PC-3 (cell line): Measurements from ENCODE around the gene PRSS50. TPM values are rescaled to one million over a fixed set of nuclear protein-coding genes. Genes with fewer than 3 reads are reported as not detected.
"Not testable (repeated sequence)": the region's sequence is repeated elsewhere in the genome, so short reads cannot be mapped to it uniquely, and the experiment has no call there.

Experiments
- ATAC-seq: fragments of 200-7000 bp; cut with Tn5 transposase; 2 replicates; pipeline ENCODE4 v1.9.1; 2020; ENCODE audit warnings: mild to moderate bottlenecking, moderate library complexity
- BruUV-seq: library from RNA; stranded (reverse); fragments of 400-500 nt; replicated peaks from 2 replicates; lab custom pipeline; 2021; lab: Mats Ljungman, UMichigan
- CTCF ChIA-PET: fragments of 300-600 bp; sonication (Branson Sonifier 250); formaldehyde crosslinking; loops from one replicate; lab custom pipeline; 2022; ENCODE audit warnings: antibody characterized with exemption; lab: Charles Lee
- POLR2A ChIA-PET: fragments of 300-600 bp; sonication (Branson Sonifier 250); formaldehyde crosslinking; loops from one replicate; lab custom pipeline; 2022; ENCODE audit warnings: antibody characterized with exemption; ENCODE audit not compliant: unreplicated experiment; lab: Charles Lee
- DNase-seq: peaks from one replicate; pipeline ENCODE4 v3.0.0-alpha.2; 2015
- H2AFZ ChIP-seq: fragments of 300-600 bp; sonication (generic); 2 replicates; pipeline ENCODE4 v1.6.0; 2016; ENCODE audit warnings: antibody characterized with exemption, low read length
- H3F3A ChIP-seq: fragments of 300-600 bp; sonication (generic); one replicate; pipeline ENCODE4 v1.6.0; 2017; ENCODE audit warnings: antibody characterized with exemption, low read length, control low read depth, mild to moderate bottlenecking; ENCODE audit not compliant: unreplicated experiment
- H3K27ac ChIP-seq: fragments of 300-600 bp; sonication (generic); 2 replicates; pipeline ENCODE4 v1.5.1; 2016; ENCODE audit warnings: mild to moderate bottlenecking, low read length
- H3K27me3 ChIP-seq: fragments of 300-600 bp; sonication (generic); 2 replicates; pipeline ENCODE4 v1.6.1; 2016; ENCODE audit warnings: low read length, mixed read lengths
- H3K36me3 ChIP-seq: fragments of 300-600 bp; sonication (generic); 2 replicates; pipeline ENCODE4 v1.6.1; 2016; ENCODE audit warnings: low read depth, mixed run types, low read length, mixed read lengths
- H3K4me1 ChIP-seq: fragments of 300-600 bp; sonication (generic); 2 replicates; pipeline ENCODE4 v1.5.1; 2016; ENCODE audit warnings: low read length; ENCODE audit not compliant: insufficient read depth
- H3K4me2 ChIP-seq: fragments of 300-600 bp; sonication (generic); 2 replicates; pipeline ENCODE4 v1.6.0; 2016; ENCODE audit warnings: low read length
- H3K4me3 ChIP-seq: fragments of 300-600 bp; sonication (generic); 2 replicates; pipeline ENCODE4 v1.5.1; 2016; ENCODE audit warnings: mild to moderate bottlenecking, low read length, mixed read lengths
- H3K79me2 ChIP-seq: fragments of 300-600 bp; sonication (generic); 2 replicates; pipeline ENCODE4 v1.6.1; 2017; ENCODE audit warnings: low read length, mixed read lengths
- H3K9ac ChIP-seq: fragments of 300-600 bp; sonication (generic); 2 replicates; pipeline ENCODE4 v1.6.0; 2016; ENCODE audit warnings: mild to moderate bottlenecking, low read length
- H3K9me2 ChIP-seq: fragments of 300-600 bp; sonication (generic); replicated peaks from 2 replicates; pipeline ENCODE4 v1.6.1; 2016; ENCODE audit warnings: mixed run types, low read length, mixed read lengths
- H3K9me3 ChIP-seq: fragments of 300-600 bp; sonication (generic); 2 replicates; pipeline ENCODE4 v1.6.1; 2016; ENCODE audit warnings: low read length, mixed read lengths
- H4K20me1 ChIP-seq: fragments of 300-600 bp; sonication (generic); 2 replicates; pipeline ENCODE4 v1.6.1; 2016; ENCODE audit warnings: low read length, mixed read lengths
- EZH2 ChIP-seq: fragments of 300-600 bp; sonication (generic); IDR thresholded peaks from one replicate; pipeline ENCODE4 v1.6.1; 2017; ENCODE audit warnings: antibody characterized with exemption, mild to moderate bottlenecking, low read length; ENCODE audit not compliant: unreplicated experiment
- EZH2phosphoT487 ChIP-seq: fragments of 300-600 bp; sonication (generic); IDR thresholded peaks from 2 replicates; pipeline ENCODE4 v1.6.1; 2018; ENCODE audit warnings: mild to moderate bottlenecking, antibody characterized with exemption, low read length, borderline replicate concordance
- intact Hi-C: fragments of 100-400 bp; cut with micrococcal nuclease; formaldehyde crosslinking; loops from 2 replicates; pipeline ENCODE4 v1.9.0; 2023
- total RNA-seq: library from RNA; depleted of rRNA; stranded (reverse); fragments of >200 nt; gene quantifications from 2 replicates; pipeline ENCODE4 v1.2.3, GENCODE V29; 2014
- TF ChIP-seq, protein P1 (sequence below): fragments of 300-600 bp; sonication (generic); conservative IDR thresholded peaks from 2 replicates; pipeline ENCODE4 v1.5.1; 2017; ENCODE audit warnings: antibody characterized with exemption, low read depth, mild to moderate bottlenecking, low read length

Gene PRSS50
- total RNA-seq, 1 experiment from 2014 or later, result not detected

GRCh38 chr3:46742992-46743585 is 25.4 kb upstream of the PRSS50 start:
- H2AFZ ChIP-seq, result no peak overlapping the region
- no peaks in the 10 kb centered on the region for H3K9me3 ChIP-seq
- no peaks in the 10 kb centered on the region for H3K9me2 ChIP-seq
- ChIA-PET POLR2A (no interaction called here), CTCF (no interaction called here)
- no TSS peak for BruUV-seq
- H3F3A ChIP-seq, result no peaks in the 10 kb centered on the region
- H3K4me1 ChIP-seq, result no peaks in the 10 kb centered on the region
- no peaks in the 10 kb centered on the region for H3K79me2 ChIP-seq
- intact Hi-C loops, result no loop called here
- ATAC-seq, result no peak
- TF ChIP-seq EZH2phosphoT487, result no peak
- TF ChIP-seq EZH2, result no peak
- TF ChIP-seq, protein P1, sequence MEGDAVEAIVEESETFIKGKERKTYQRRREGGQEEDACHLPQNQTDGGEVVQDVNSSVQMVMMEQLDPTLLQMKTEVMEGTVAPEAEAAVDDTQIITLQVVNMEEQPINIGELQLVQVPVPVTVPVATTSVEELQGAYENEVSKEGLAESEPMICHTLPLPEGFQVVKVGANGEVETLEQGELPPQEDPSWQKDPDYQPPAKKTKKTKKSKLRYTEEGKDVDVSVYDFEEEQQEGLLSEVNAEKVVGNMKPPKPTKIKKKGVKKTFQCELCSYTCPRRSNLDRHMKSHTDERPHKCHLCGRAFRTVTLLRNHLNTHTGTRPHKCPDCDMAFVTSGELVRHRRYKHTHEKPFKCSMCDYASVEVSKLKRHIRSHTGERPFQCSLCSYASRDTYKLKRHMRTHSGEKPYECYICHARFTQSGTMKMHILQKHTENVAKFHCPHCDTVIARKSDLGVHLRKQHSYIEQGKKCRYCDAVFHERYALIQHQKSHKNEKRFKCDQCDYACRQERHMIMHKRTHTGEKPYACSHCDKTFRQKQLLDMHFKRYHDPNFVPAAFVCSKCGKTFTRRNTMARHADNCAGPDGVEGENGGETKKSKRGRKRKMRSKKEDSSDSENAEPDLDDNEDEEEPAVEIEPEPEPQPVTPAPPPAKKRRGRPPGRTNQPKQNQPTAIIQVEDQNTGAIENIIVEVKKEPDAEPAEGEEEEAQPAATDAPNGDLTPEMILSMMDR, result no peak
- no peak overlapping the region for H3K4me3 ChIP-seq
- no peak overlapping the region for H3K9ac ChIP-seq
- H3K27ac ChIP-seq, result no peak overlapping the region
- H3K4me2 ChIP-seq, result no peak overlapping the region
- H4K20me1 ChIP-seq, result no peaks in the 10 kb centered on the region
- no peak for DNase-seq
- H3K27me3 ChIP-seq, result peaks cover 15% of the 10 kb centered on the region; the same call in 1 of the 2 replicates
- H3K36me3 ChIP-seq, result no peaks in the 10 kb centered on the region

GRCh38 chr3:46739565-46739964 is 21.9 kb upstream of the PRSS50 start:
- CTCF ChIA-PET, POLR2A ChIA-PET, BruUV-seq: not testable (repeated sequence)

DNA sequence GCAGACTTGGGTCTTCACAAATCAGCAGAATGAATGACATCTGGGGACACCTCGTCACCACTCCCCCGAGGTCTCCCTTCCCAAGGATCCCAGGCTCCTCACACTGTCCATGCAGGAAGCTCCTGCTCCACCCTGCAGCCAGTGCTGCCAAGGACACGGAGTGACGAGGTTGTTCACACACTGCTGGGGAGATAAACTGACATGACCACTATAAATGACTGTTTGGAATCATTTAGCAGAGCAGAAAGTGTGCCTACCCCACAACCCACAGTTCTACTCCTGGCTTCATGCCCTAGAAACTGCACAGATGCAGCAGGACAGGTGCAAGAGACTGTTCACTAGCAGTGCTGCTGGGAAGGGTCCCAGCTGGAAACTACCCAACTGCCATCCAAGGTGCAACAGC is 19.7 kb upstream of the PRSS50 start:
- BruUV-seq, result no TSS peak
- DNase-seq (no peak), ATAC-seq (peak; percentile 43; the same call in 1 of the 2 replicates)
- H2AFZ ChIP-seq, result no peak overlapping the region
- no peak overlapping the region for H3K27ac ChIP-seq
- H3K36me3 ChIP-seq, result no peaks in the 10 kb centered on the region
- H3F3A ChIP-seq, result no peaks in the 10 kb centered on the region
- no peak overlapping the region for H3K9ac ChIP-seq
- no peaks in the 10 kb centered on the region for H3K79me2 ChIP-seq
- H3K4me3 ChIP-seq, result no peak overlapping the region
- ChIA-PET POLR2A (no interaction called here), CTCF (no interaction called here)
- no peaks in the 10 kb centered on the region for H4K20me1 ChIP-seq
- H3K9me3 ChIP-seq, result no peaks in the 10 kb centered on the region
- no peaks in the 10 kb centered on the region for H3K4me1 ChIP-seq
- TF ChIP-seq EZH2 (no peak), EZH2phosphoT487 (no peak)
- TF ChIP-seq, protein P1, result no peak
- H3K27me3 ChIP-seq, result peaks cover 6% of the 10 kb centered on the region; the same call in 1 of the 2 replicates
- intact Hi-C loops, result no loop called here
- no peaks in the 10 kb centered on the region for H3K9me2 ChIP-seq
- no peak overlapping the region for H3K4me2 ChIP-seq

More at GRCh38 chr3:46739565-46739964, 21.9 kb upstream of the PRSS50 start:
- H3K27ac ChIP-seq, H3K9me2 ChIP-seq, H3K4me1 ChIP-seq, H4K20me1 ChIP-seq, H3K9ac ChIP-seq, DNase-seq, H3F3A ChIP-seq, H3K79me2 ChIP-seq, H3K27me3 ChIP-seq, H2AFZ ChIP-seq, H3K36me3 ChIP-seq, H3K4me3 ChIP-seq, intact Hi-C loops, H3K9me3 ChIP-seq, ATAC-seq, H3K4me2 ChIP-seq: not testable (repeated sequence)
